Heart right ventricle (tissue), 16 donors: ENCODE results near the gene PCSK6. TPM values are rescaled to one million over a fixed set of nuclear protein-coding genes. Genes with fewer than 3 reads are reported as not detected.
"Not testable (repeated sequence)": the region's sequence is repeated elsewhere in the genome, so short reads cannot be mapped to it uniquely, and the experiment has no call there.

Experiments
- ATAC-seq, 8 donors: fragments of 200-7000 bp; cut with Tn5 transposase; one replicate each; pipeline ENCODE4 v1.9.1; 2020; ENCODE audit warnings: mild to moderate bottlenecking in 8 of 8, moderate library complexity in 8 of 8, moderate number of reproducible peaks in 1 of 8
- DNase-seq, 2 donors: peaks; one replicate each; pipeline ENCODE4 v3.0.0-alpha.2; 2020
- H3K27ac ChIP-seq, 10 donors: fragments of 200-600 bp; sonication (generic) in 2 of 10; one replicate each; pipeline versions ENCODE4 v1.5.0 to v1.8.0; 2020 to 2022; ENCODE audit warnings: mild to moderate bottlenecking in 3 of 10
- H3K27me3 ChIP-seq, 7 donors: fragments of 200-600 bp; one replicate each; pipeline ENCODE4 v1.8.0; 2021 to 2022; ENCODE audit warnings: mild to moderate bottlenecking in 2 of 7
- H3K36me3 ChIP-seq, 9 donors: fragments of 200-600 bp; sonication (generic) in 1 of 9; one replicate each; pipeline versions ENCODE4 v1.5.0 to v1.8.0; 2020 to 2022; ENCODE audit warnings: mild to moderate bottlenecking in 2 of 9
- H3K4me1 ChIP-seq, 9 donors: fragments of 200-600 bp; sonication (generic) in 1 of 9; one replicate each; pipeline versions ENCODE4 v1.5.0 to v1.8.0; 2020 to 2022; ENCODE audit warnings: mild to moderate bottlenecking in 4 of 9
- H3K4me3 ChIP-seq, 10 donors: fragments of 200-600 bp; sonication (generic) in 2 of 10; one replicate each; pipeline versions ENCODE4 v1.5.0 to v1.8.0; 2020 to 2022; ENCODE audit warnings: mild to moderate bottlenecking in 7 of 10, moderate library complexity in 2 of 10
- H3K9me3 ChIP-seq, 11 donors: fragments of 200-600 bp in 10 of 11; sonication (generic) in 2 of 11; one replicate each; pipeline versions ENCODE4 v1.5.0 to v1.8.0; 2013 to 2022; ENCODE audit warnings: mild to moderate bottlenecking in 2 of 11, control low read depth in 1 of 11, moderate library complexity in 1 of 11
- CTCF ChIP-seq, 9 donors: fragments of 200-600 bp; sonication (generic) in 2 of 9; IDR thresholded peaks; one replicate each; pipeline versions ENCODE4 v1.5.0 to v1.8.0; 2021 to 2022; ENCODE audit warnings: antibody characterized with exemption in 9 of 9, mild to moderate bottlenecking in 5 of 9, moderate library complexity in 1 of 9
- WGBS, 2 donors: extraction: QIAGEN DNeasy Blood & Tissue Kit; methylation state at CpG; one replicate each; pipeline ENCODE4 v1.1.7; 2013; ENCODE audit warnings: inconsistent platforms in 1 of 2; 5-methylcytosine and 5-hydroxymethylcytosine counted together
- intact Hi-C, 10 donors: fragments of 100-400 bp; cut with DNase I; formaldehyde crosslinking; loops; one replicate each; pipeline versions ENCODE4 v1.11.1 to v1.14.2; 2022
- polyA plus RNA-seq, 2 donors: library from polyadenylated mRNA; stranded (reverse); fragments of 200-250 nt; gene quantifications; one replicate each; pipeline ENCODE4 v1.2.3, GENCODE V29; 2013
- total RNA-seq, 10 donors: library from RNA; stranded (reverse); fragmentation: NEBNext Ultra II Directional in 3 of 10; extraction: Animal tissue kit (Norgen Biotek cat#: 25700) in 3 of 10; gene quantifications; one replicate each; pipeline versions ENCODE4 v1.2.1 to v1.2.4, GENCODE V29; 2021 to 2023
- donor health status: Arrhythmogenic right ventricular cardiomyopathy.
- donor health status: ischemic (EF 13 %, LVEDD 7.1; RV severe dilation, severe dysfunction).
- donor health status: healthy with polysubstance abuse.
- donor health status: DM: no; HTN: yes; CAD: no.
- donor health status: DM: no; HTN: no; CAD: no.
- donor health status: ischemic (EF 25% LVEDD 6.9; RV normal size, moderate dysfunction).
- donor health status: ischemic (EF 25% LVEDD 5.7; RV mildly dilated, moderate dysfunction).
- donor health status: healthy.
- donor health status: DM: yes; HTN: yes; CAD: no.
- donor health status: Ischemic cardiomyopathy.
- donor health status: ischemic (EF 35%, LVEDD 5.7; RV mildly dilated, moderate dysfunction).
- donor health status: nonischemic (EF 11% LVEDD 7.7; RV severe dilation, severe dysfunction).
- donor health status: DM: yes; HTN: yes; CAD: no.
- donor health status: PGD.
- donor health status: ischemic (EF 29% LVEDD 5.4; RV normal size, mild dysfunction).
- donor health status: nonischemic (EF 23%, LVEDD 6.1; RV moderate dilation, normal function).

Gene PCSK6
- total and polyA plus RNA-seq, 12 donors, result 4.6 to 34.0 (median 21.7) TPM

DNA sequence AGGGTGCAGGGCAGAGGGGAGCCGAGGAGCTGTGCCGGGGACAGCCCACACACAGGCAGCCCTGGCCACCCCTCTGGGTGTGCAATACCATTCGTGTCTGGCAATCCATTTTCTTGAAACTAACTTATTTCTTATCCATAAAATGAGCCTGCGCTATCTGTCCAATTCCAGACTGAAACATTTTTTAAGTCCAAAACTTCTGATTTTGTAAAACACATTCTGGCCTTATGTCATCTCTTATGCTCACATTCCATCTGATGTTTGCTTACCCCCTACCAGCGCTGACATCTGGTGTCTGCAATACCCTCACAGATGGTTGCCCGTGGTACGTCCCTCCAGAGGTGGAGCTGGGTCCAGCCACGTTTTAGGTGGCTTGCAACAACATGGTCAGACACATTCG, 31.8 kb downstream of the PCSK6 start:
- intact Hi-C loops, result no loop called here
- TF ChIP-seq CTCF (IDR thresholded peaks at IDR 0.05), result no peak
- H3K27me3 ChIP-seq, result no peaks in the 10 kb centered on the region
- H3K27ac ChIP-seq, result peak overlapping the region in 1 of 10 donors; percentile 21
- no peak overlapping the region for H3K4me3 ChIP-seq
- H3K4me1 ChIP-seq, result peaks cover 7 to 48% (median 24%) of the 10 kb centered on the region in 9 donors
- H3K36me3 ChIP-seq, result no peaks in the 10 kb centered on the region
- H3K9me3 ChIP-seq, result no peaks in the 10 kb centered on the region
- 72 to 79% methylated on average over 9 of the region's 9 CpGs for WGBS, 2 donors
- ATAC-seq (no peak), DNase-seq (no peak)

DNA sequence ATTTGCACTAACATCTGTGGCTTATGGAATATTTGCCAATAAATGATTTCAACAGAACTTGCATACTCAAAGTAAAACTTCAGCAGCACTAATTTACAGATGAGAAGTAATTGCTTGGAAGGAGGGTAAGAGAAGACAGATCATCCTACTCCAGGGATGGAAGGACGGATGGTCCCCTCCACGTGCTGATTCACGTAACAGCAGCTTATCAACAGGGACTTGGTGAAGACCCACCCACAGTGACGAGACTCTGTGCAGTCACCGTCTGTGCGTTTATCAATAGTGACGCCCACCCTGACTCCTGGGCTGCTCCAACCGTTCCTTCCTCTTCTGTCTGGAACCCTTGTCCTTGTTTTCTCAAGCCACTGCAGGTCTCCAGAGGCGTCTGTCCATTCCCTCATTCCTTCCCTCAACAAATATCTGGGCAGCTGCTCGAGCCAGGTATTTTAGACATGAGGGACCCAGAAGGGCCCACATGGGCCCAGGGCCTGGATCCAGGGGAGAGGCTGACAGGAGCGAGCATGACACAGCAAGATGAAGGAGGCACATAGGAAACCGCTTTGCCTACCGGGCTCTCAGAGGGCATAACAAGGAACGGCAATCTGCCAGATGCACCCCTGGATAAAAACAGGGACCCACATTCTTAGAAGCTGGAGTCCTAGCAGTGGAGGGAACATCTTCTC, 33.3 kb downstream of the PCSK6 start:
- peak in 3 of 8 donors; percentile 6 to 23 (median 14) for ATAC-seq
- H3K4me3 ChIP-seq, result no peak overlapping the region
- 75 to 81% methylated on average over 14 of the region's 14 CpGs for WGBS, 2 donors
- H3K4me1 ChIP-seq, result peaks cover 7 to 63% (median 35%) of the 10 kb centered on the region in 9 donors
- intact Hi-C loops, result no loop called here
- H3K36me3 ChIP-seq, result no peaks in the 10 kb centered on the region
- peak overlapping the region in 6 of 10 donors; percentile 29 to 77 (median 59) for H3K27ac ChIP-seq
- TF ChIP-seq CTCF (IDR thresholded peaks at IDR 0.05), result no peak
- no peaks in the 10 kb centered on the region for H3K27me3 ChIP-seq
- no peaks in the 10 kb centered on the region for H3K9me3 ChIP-seq
- DNase-seq, result no peak

DNA sequence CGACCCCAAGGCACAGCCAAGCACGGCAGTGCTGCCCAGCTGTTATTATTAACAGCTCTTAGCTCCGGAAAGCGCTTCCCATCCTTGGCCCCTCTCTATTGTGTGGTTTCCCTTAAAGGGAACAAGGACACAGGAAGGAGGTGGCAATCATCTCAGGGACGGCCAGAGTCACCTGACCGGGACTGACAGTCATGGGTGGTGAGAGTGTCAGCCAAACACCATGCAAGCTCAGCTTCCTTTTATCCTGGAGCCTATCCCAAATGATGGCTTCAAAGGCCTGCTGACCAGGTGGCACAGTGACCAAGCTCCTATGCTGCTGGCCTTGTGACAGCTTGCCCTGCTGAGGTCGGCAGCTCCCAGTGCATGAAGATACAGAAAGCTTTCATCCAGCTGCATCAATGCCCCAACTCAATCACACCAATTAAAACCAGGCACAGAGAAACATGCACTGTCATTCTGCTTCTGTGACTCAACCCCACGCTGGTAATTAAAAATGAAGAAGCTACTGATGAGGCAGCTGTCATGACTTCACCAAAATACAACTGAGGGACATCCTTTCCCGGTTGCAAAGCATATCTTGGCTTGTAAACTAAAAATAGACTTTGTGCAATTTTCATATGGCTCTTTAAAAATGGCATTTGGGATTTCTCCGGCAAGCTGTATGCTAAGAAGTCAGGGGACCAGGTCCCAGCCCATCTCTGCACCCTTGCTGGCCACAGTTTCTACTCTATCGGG, 34.0 kb downstream of the PCSK6 start:
- 23 to 29% methylated on average over 11 of the region's 11 CpGs for WGBS, 2 donors
- Histone ChIP-seq H3K9me3 (no peaks in the 10 kb centered on the region), H3K27me3 (no peaks in the 10 kb centered on the region), H3K36me3 (no peaks in the 10 kb centered on the region), H3K4me3 (no peak overlapping the region), H3K27ac (peak overlapping the region in 8 of 10 donors; percentile 16 to 77 (median 54)), H3K4me1 (peaks cover 7 to 70% (median 43%) of the 10 kb centered on the region in 9 donors)
- no peak for DNase-seq
- peak in 6 of 8 donors; percentile 30 to 58 (median 45) for ATAC-seq
- no peak for TF ChIP-seq CTCF (IDR thresholded peaks at IDR 0.05)
- intact Hi-C loops, result no loop called here

DNA sequence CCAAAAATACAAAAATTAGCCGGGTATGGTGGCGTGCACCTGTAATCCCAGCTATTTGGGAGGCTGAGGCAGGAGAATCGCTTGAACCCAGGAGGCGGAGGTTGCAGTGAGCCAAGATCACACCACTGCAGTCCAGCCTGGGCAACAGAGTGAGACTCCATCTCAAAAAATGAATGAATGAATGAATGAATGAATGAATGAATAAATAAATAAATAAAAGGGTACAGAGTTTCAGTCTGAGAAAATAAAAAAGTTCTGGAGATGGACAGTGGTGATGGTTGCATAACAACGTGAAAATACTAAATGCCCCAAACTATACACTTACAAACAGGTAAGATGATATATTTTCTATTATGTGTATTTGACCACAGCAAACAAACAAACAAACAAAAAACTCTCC, 34.7 kb downstream of the PCSK6 start:
- H3K9me3 ChIP-seq, DNase-seq, H3K4me3 ChIP-seq, H3K36me3 ChIP-seq, ATAC-seq, intact Hi-C loops, H3K27me3 ChIP-seq: not testable (repeated sequence)
- 95 to 96% methylated on average over 4 to 5 of the region's 5 CpGs for WGBS, 2 donors
- H3K27ac ChIP-seq, result peak overlapping the region in 7 of 10 donors; percentile 29 to 77 (median 58)
- peaks cover 7 to 75% (median 47%) of the 10 kb centered on the region in 9 donors for H3K4me1 ChIP-seq
